IMR-90 (cell line): Measurements from ENCODE around the gene APLF. TPM values are rescaled to one million over a fixed set of nuclear protein-coding genes. Genes with fewer than 3 reads are reported as not detected.

Experiments
- ATAC-seq: fragments of 200-7000 bp; cut with Tn5 transposase; 2 replicates; pipeline ENCODE4 v1.9.1; 2020; ENCODE audit warnings: low read depth, mild to moderate bottlenecking, moderate library complexity
- BruUV-seq: library from RNA; stranded (reverse); fragments of 400-500 nt; replicated peaks from 2 replicates; lab custom pipeline; 2021; lab: Mats Ljungman, UMichigan
- CTCF ChIA-PET: fragments of 300-600 bp; formaldehyde crosslinking; extraction: SDS; loops from one replicate; lab custom pipeline; 2021; ENCODE audit warnings: antibody characterized with exemption; lab: Yijun Ruan, JAX
- POLR2A ChIA-PET: fragments of 300-600 bp; sonication (Branson Sonifier 250); formaldehyde crosslinking; loops from one replicate; lab custom pipeline; 2022; ENCODE audit warnings: antibody characterized with exemption; ENCODE audit not compliant: unreplicated experiment; lab: Charles Lee
- DNase-seq: peaks from one replicate; pipeline ENCODE4 v3.0.0; 2013
- H2AFZ ChIP-seq: replicated peaks from 2 replicates; pipeline ENCODE3; 2013; ENCODE audit warnings: low read length, mild to moderate bottlenecking; ENCODE audit not compliant: poor library complexity
- H2AK5ac ChIP-seq: 2 replicates; pipeline ENCODE4 v1.6.1; 2013; ENCODE audit warnings: low read depth, low read length, inconsistent platforms
- H2AK9ac ChIP-seq: replicated peaks from 2 replicates; pipeline ENCODE3; 2013; ENCODE audit warnings: mild to moderate bottlenecking, low read depth, low read length, moderate library complexity; ENCODE audit not compliant: poor library complexity
- H2BK120ac ChIP-seq: 2 replicates; pipeline ENCODE4 v1.6.1; 2013; ENCODE audit warnings: low read depth, low read length, inconsistent platforms
- H2BK15ac ChIP-seq: 3 replicates; pipeline ENCODE4 v1.6.1; 2013; ENCODE audit warnings: low read depth, low read length, inconsistent platforms
- H2BK20ac ChIP-seq: 2 replicates; pipeline ENCODE4 v1.6.1; 2013; ENCODE audit warnings: low read depth, mild to moderate bottlenecking, inconsistent platforms, low read length, moderate library complexity
- H2BK5ac ChIP-seq: 2 replicates; pipeline ENCODE4 v1.6.1; 2013; ENCODE audit warnings: mild to moderate bottlenecking, low read depth, low read length, inconsistent platforms; ENCODE audit not compliant: poor library complexity, severe bottlenecking
- H3K14ac ChIP-seq: replicated peaks from 2 replicates; pipeline ENCODE4 v1.6.1; 2013; ENCODE audit warnings: low read depth, low read length, inconsistent platforms
- H3K18ac ChIP-seq: 2 replicates; pipeline ENCODE4 v1.6.1; 2013; ENCODE audit warnings: low read depth, low read length, control low read depth
- H3K23ac ChIP-seq: 2 replicates; pipeline ENCODE4 v1.6.1; 2013; ENCODE audit warnings: low read depth, low read length, inconsistent platforms
- H3K27ac ChIP-seq: 2 replicates; pipeline ENCODE4 v1.5.1; 2013; ENCODE audit warnings: mild to moderate bottlenecking, control low read depth, low read length; ENCODE audit not compliant: insufficient read depth
- H3K27me3 ChIP-seq: 2 replicates; pipeline ENCODE4 v1.6.1; 2013; ENCODE audit warnings: low read length; ENCODE audit not compliant: control insufficient read depth, insufficient read depth
- H3K36me3 ChIP-seq: 2 replicates; pipeline ENCODE4 v1.6.1; 2013; ENCODE audit warnings: low read length, mixed read lengths; ENCODE audit not compliant: control insufficient read depth, insufficient read depth
- H3K4ac ChIP-seq: 2 replicates; pipeline ENCODE4 v1.6.1; 2013; ENCODE audit warnings: low read depth, low read length, inconsistent platforms
- H3K4me1 ChIP-seq: 2 replicates; pipeline ENCODE4 v1.6.1; 2013; ENCODE audit warnings: low read length, mixed read lengths; ENCODE audit not compliant: control insufficient read depth, insufficient read depth
- H3K4me2 ChIP-seq: 2 replicates; pipeline ENCODE4 v1.6.1; 2013; ENCODE audit warnings: low read depth, mild to moderate bottlenecking, control low read depth, low read length, moderate library complexity
- H3K4me3 ChIP-seq: 2 replicates; pipeline ENCODE4 v1.5.1; 2013; ENCODE audit warnings: low read depth, mild to moderate bottlenecking, control low read depth, low read length, moderate library complexity; ENCODE audit not compliant: insufficient read depth
- H3K56ac ChIP-seq: 2 replicates; pipeline ENCODE4 v1.6.1; 2013; ENCODE audit warnings: low read length, inconsistent platforms; ENCODE audit not compliant: insufficient read depth; ENCODE audit errors: extremely low read depth
- H3K79me1 ChIP-seq, 2 experiments: 2 replicates each; pipeline ENCODE4 v1.6.1; 2013; ENCODE audit warnings: low read length in 2 of 2, inconsistent platforms in 1 of 2, low read depth in 1 of 2
- H3K9ac ChIP-seq: 2 replicates; pipeline ENCODE4 v1.6.1; 2013; ENCODE audit warnings: low read depth, low read length, control low read depth
- H3K9me1 ChIP-seq: 2 replicates; pipeline ENCODE4 v1.6.1; 2013; ENCODE audit warnings: low read length, inconsistent platforms; ENCODE audit not compliant: insufficient read depth
- H3K9me3 ChIP-seq: 2 replicates; pipeline ENCODE4 v1.6.1; 2013; ENCODE audit warnings: low read length; ENCODE audit not compliant: control insufficient read depth, insufficient read depth
- H4K20me1 ChIP-seq: 2 replicates; pipeline ENCODE4 v1.6.1; 2013; ENCODE audit warnings: low read length, inconsistent platforms; ENCODE audit not compliant: insufficient read depth
- H4K5ac ChIP-seq: 2 replicates; pipeline ENCODE4 v1.6.1; 2013; ENCODE audit warnings: mild to moderate bottlenecking, low read depth, low read length, control low read depth
- H4K8ac ChIP-seq, 2 experiments: 2 replicates each; pipeline ENCODE4 v1.6.1; 2013; ENCODE audit warnings: low read depth in 2 of 2, low read length in 2 of 2, control low read depth in 1 of 2, inconsistent platforms in 1 of 2
- H4K91ac ChIP-seq: 2 replicates; pipeline ENCODE4 v1.6.1; 2013; ENCODE audit warnings: low read depth, low read length, inconsistent platforms; ENCODE audit not compliant: insufficient read depth
- BHLHE40 ChIP-seq: fragments of 150-350 bp; IDR thresholded peaks from 2 replicates; pipeline ENCODE4 v1.6.1; 2016; ENCODE audit warnings: mild to moderate bottlenecking, low read depth, low read length
- CHD1 ChIP-seq: IDR thresholded peaks from 2 replicates; pipeline ENCODE4 v1.6.1; 2012; ENCODE audit warnings: low read depth, low read length, improper control_type of control experiment
- FOS ChIP-seq: fragments of 150-350 bp; IDR thresholded peaks from 2 replicates; pipeline ENCODE4 v1.6.1; 2016; ENCODE audit warnings: low read depth, low read length
- MAFK ChIP-seq: IDR thresholded peaks from 2 replicates; pipeline ENCODE4 v1.6.1; 2012; ENCODE audit warnings: low read depth, low read length, improper control_type of control experiment
- MAZ ChIP-seq: IDR thresholded peaks from 2 replicates; pipeline ENCODE4 v1.6.1; 2012; ENCODE audit warnings: low read depth, mild to moderate bottlenecking, low read length, improper control_type of control experiment, moderate library complexity, borderline replicate concordance
- MXI1 ChIP-seq: IDR thresholded peaks from 2 replicates; pipeline ENCODE4 v1.6.1; 2012; ENCODE audit warnings: low read depth, mild to moderate bottlenecking, low read length, moderate library complexity, borderline replicate concordance
- NFE2L2 ChIP-seq: fragments of 150-350 bp; IDR thresholded peaks from 2 replicates; pipeline ENCODE4 v1.6.1; 2016; ENCODE audit warnings: low read depth, mild to moderate bottlenecking, low read length
- POLR2A ChIP-seq: IDR thresholded peaks from 2 replicates; pipeline ENCODE4 v1.6.1; 2012; ENCODE audit warnings: mild to moderate bottlenecking, low read depth, low read length
- RAD21 ChIP-seq: IDR thresholded peaks from 2 replicates; pipeline ENCODE4 v1.6.1; 2012; ENCODE audit warnings: low read length, improper control_type of control experiment
- RFX5 ChIP-seq: IDR thresholded peaks from 2 replicates; pipeline ENCODE4 v1.8.0; 2012; ENCODE audit warnings: low read depth, mild to moderate bottlenecking, low read length, moderate library complexity
- SMC3 ChIP-seq: fragments of 150-350 bp; IDR thresholded peaks from 2 replicates; pipeline ENCODE4 v1.6.1; 2016; ENCODE audit warnings: low read depth, mild to moderate bottlenecking, antibody characterized with exemption, low read length, moderate library complexity
- WGBS, 2 experiments: methylation state at CpG; one replicate each; pipeline versions ENCODE4 v1.1.5 to v1.1.7; 2013; ENCODE audit warnings: missing lambda C conversion rate in 2 of 2; ENCODE audit not compliant: insufficient read length in 1 of 2; ENCODE audit errors: extremely low coverage in 2 of 2; 5-methylcytosine and 5-hydroxymethylcytosine counted together
- dilution Hi-C: fragments of 300-500 bp; cut with HindIII; formaldehyde crosslinking; loops from one replicate; pipeline ENCODE4 v1.14.3; 2018; ENCODE audit warnings: low sequenced_read_pairs; ENCODE audit not compliant: unreplicated experiment
- in situ Hi-C: fragments of 300-500 bp; cut with MboI; formaldehyde crosslinking; loops from 3 replicates; pipeline ENCODE4 v1.14.3; 2019; ENCODE audit warnings: low sequenced_read_pairs, inconsistent platforms, mixed read lengths
- intact Hi-C: fragments of 100-400 bp; cut with micrococcal nuclease; formaldehyde crosslinking; loops from 2 replicates; pipeline ENCODE4 v1.10.0; 2022
- polyA plus RNA-seq, 3 experiments: library from polyadenylated mRNA; depleted of rRNA; stranded (reverse); fragments of >200 nt; gene quantifications; 2 replicates each; pipeline ENCODE4 v1.2.3, GENCODE V29; 2012; ENCODE audit warnings: low replicate concordance in 1 of 3
- total RNA-seq: library from RNA; depleted of rRNA; stranded (reverse); fragments of >200 nt; gene quantifications from 2 replicates; pipeline ENCODE4 v1.2.3, GENCODE V29; 2012
- TF ChIP-seq, protein P1 (sequence below): fragments of 150-350 bp; IDR thresholded peaks from 2 replicates; pipeline ENCODE4 v1.6.1; 2016; ENCODE audit warnings: low read depth, mild to moderate bottlenecking, low read length, moderate library complexity, borderline replicate concordance
- TF ChIP-seq, protein P2 (sequence below): conservative IDR thresholded peaks from 2 replicates; pipeline ENCODE4 v1.5.1; 2012; ENCODE audit warnings: mild to moderate bottlenecking, low read depth, low read length, improper control_type of control experiment
- TF ChIP-seq, protein P3 (sequence below): fragments of 150-350 bp; IDR thresholded peaks from 2 replicates; pipeline ENCODE4 v1.6.1; 2017; ENCODE audit warnings: mild to moderate bottlenecking, antibody characterized with exemption, low read length, low read depth

Gene APLF
- total and polyA plus RNA-seq, 2 of the 4 experiments (the other 2 are of a cell fraction) = 1.5 to 2.3 TPM

DNA sequence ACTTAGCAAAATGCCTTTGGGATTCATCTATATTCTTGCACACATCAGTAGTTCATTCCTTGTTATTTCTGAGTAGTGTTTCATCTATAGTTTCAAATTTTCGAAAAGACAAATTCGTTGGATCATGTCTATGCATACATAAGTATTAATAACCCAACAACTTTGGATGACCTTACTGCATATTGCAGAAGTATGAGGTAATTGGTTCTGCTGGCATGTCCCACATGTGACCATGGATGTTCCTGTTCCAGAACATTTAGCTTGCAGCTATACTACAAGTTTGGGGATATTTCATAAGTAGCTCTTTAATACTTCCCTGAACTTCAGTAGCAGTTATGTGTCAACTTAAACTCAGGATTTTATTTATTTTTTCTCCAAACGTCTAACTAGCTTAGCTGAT lies 44.9 kb downstream of the APLF start:
- H4K20me1 ChIP-seq = no peaks in the 10 kb centered on the region
- no peaks in the 10 kb centered on the region for H3K79me1 ChIP-seq
- no peak for ATAC-seq
- H3K27me3 ChIP-seq = no peaks in the 10 kb centered on the region
- no peak overlapping the region for H4K8ac ChIP-seq
- in situ Hi-C loops = no loop called here
- no peak overlapping the region for H3K14ac ChIP-seq
- intact Hi-C loops = no loop called here
- H2AFZ ChIP-seq = no peak overlapping the region
- H3K4me3 ChIP-seq = no peak overlapping the region
- CTCF ChIA-PET = no interaction called here
- no peak for TF ChIP-seq MAFK
- TF ChIP-seq NFE2L2 = no peak
- TF ChIP-seq, protein P1, sequence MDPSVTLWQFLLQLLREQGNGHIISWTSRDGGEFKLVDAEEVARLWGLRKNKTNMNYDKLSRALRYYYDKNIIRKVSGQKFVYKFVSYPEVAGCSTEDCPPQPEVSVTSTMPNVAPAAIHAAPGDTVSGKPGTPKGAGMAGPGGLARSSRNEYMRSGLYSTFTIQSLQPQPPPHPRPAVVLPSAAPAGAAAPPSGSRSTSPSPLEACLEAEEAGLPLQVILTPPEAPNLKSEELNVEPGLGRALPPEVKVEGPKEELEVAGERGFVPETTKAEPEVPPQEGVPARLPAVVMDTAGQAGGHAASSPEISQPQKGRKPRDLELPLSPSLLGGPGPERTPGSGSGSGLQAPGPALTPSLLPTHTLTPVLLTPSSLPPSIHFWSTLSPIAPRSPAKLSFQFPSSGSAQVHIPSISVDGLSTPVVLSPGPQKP = no peak
- no peak for TF ChIP-seq POLR2A
- TF ChIP-seq RFX5 = no peak
- TF ChIP-seq SMC3 = no peak
- no peak for TF ChIP-seq RAD21
- no peak for TF ChIP-seq FOS
- TF ChIP-seq, protein P2, sequence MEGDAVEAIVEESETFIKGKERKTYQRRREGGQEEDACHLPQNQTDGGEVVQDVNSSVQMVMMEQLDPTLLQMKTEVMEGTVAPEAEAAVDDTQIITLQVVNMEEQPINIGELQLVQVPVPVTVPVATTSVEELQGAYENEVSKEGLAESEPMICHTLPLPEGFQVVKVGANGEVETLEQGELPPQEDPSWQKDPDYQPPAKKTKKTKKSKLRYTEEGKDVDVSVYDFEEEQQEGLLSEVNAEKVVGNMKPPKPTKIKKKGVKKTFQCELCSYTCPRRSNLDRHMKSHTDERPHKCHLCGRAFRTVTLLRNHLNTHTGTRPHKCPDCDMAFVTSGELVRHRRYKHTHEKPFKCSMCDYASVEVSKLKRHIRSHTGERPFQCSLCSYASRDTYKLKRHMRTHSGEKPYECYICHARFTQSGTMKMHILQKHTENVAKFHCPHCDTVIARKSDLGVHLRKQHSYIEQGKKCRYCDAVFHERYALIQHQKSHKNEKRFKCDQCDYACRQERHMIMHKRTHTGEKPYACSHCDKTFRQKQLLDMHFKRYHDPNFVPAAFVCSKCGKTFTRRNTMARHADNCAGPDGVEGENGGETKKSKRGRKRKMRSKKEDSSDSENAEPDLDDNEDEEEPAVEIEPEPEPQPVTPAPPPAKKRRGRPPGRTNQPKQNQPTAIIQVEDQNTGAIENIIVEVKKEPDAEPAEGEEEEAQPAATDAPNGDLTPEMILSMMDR = no peak
- TF ChIP-seq MXI1 = no peak
- TF ChIP-seq, protein P3, sequence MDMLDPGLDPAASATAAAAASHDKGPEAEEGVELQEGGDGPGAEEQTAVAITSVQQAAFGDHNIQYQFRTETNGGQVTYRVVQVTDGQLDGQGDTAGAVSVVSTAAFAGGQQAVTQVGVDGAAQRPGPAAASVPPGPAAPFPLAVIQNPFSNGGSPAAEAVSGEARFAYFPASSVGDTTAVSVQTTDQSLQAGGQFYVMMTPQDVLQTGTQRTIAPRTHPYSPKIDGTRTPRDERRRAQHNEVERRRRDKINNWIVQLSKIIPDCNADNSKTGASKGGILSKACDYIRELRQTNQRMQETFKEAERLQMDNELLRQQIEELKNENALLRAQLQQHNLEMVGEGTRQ = no peak
- no peak for TF ChIP-seq MAZ
- no peak for TF ChIP-seq BHLHE40
- TF ChIP-seq CHD1 = no peak
- H3K23ac ChIP-seq = no peak overlapping the region
- no peak overlapping the region for H2AK5ac ChIP-seq
- no peak overlapping the region for H3K18ac ChIP-seq
- no peak overlapping the region for H2BK15ac ChIP-seq
- no TSS peak for BruUV-seq
- H2BK5ac ChIP-seq = no peak overlapping the region
- no peaks in the 10 kb centered on the region for H3K36me3 ChIP-seq
- dilution Hi-C loops = no loop called here
- H3K9me1 ChIP-seq = no peaks in the 10 kb centered on the region
- WGBS, 2 experiments = no CpG with 5 or more reads among the region's 3 CpGs
- no peaks in the 10 kb centered on the region for H3K4me1 ChIP-seq
- H3K4ac ChIP-seq = no peak overlapping the region
- H3K27ac ChIP-seq = no peak overlapping the region
- H3K9me3 ChIP-seq = no peaks in the 10 kb centered on the region
- H3K9ac ChIP-seq = no peak overlapping the region
- no peak overlapping the region for H2AK9ac ChIP-seq
- POLR2A ChIA-PET = no interaction called here
- H4K91ac ChIP-seq = no peak overlapping the region
- no peak overlapping the region for H3K4me2 ChIP-seq
- H4K5ac ChIP-seq = no peak overlapping the region
- no peak overlapping the region for H2BK120ac ChIP-seq
- H2BK20ac ChIP-seq = no peak overlapping the region
- no peak overlapping the region for H3K56ac ChIP-seq
- no peak for DNase-seq
